HepG2 (cell line): ENCODE measurements around the gene ZMYM1. TPM values are rescaled to one million over a fixed set of nuclear protein-coding genes. Genes with fewer than 3 reads are reported as not detected.

ENCODE experiments used
- AGO1 ChIP-seq: fragments of 200-400 bp; formaldehyde crosslinking; IDR thresholded peaks from 2 replicates; pipeline ENCODE4 v1.6.1; 2017; ENCODE audit warnings: mild to moderate bottlenecking, low read depth, low read length, moderate library complexity; ENCODE audit not compliant: poor library complexity, severe bottlenecking
- CBFB ChIP-seq: sonication (generic); formaldehyde crosslinking; IDR thresholded peaks from 2 replicates; pipeline ENCODE4 v1.4.0; 2020; ENCODE audit warnings: missing genetic modification reagents
- ELF4 ChIP-seq: sonication (generic); formaldehyde crosslinking; IDR thresholded peaks from 2 replicates; pipeline ENCODE4 v1.5.0; 2020; ENCODE audit warnings: missing genetic modification reagents, mild to moderate bottlenecking, moderate library complexity, borderline replicate concordance
- ETV6 ChIP-seq: sonication (generic); formaldehyde crosslinking; conservative IDR thresholded peaks from 2 replicates; pipeline ENCODE4 v1.4.0; 2020; ENCODE audit warnings: missing genetic modification reagents
- JARID2 ChIP-seq: sonication (generic); formaldehyde crosslinking; IDR thresholded peaks from 2 replicates; pipeline ENCODE4 v1.8.1; 2023; ENCODE audit warnings: missing genetic modification reagents, inconsistent platforms; ENCODE audit not compliant: insufficient replicate concordance
- KMT2A ChIP-seq: sonication (generic); formaldehyde crosslinking; IDR thresholded peaks from 2 replicates; pipeline ENCODE4 v1.4.0; 2020; ENCODE audit warnings: missing genetic modification reagents
- PHF21A ChIP-seq: sonication (generic); formaldehyde crosslinking; IDR thresholded peaks from 2 replicates; pipeline ENCODE4 v1.5.0; 2020; ENCODE audit warnings: mild to moderate bottlenecking, missing genetic modification reagents
- RNF2 ChIP-seq: fragments of 450-650 bp; conservative IDR thresholded peaks from 2 replicates; pipeline ENCODE4 v1.6.1; 2016; ENCODE audit warnings: low read depth
- SOX5 ChIP-seq: IDR thresholded peaks from 2 replicates; pipeline ENCODE4 v1.6.1; 2016; ENCODE audit warnings: borderline replicate concordance
- THAP11 ChIP-seq: IDR thresholded peaks from 2 replicates; pipeline ENCODE4 v1.6.1; 2016; ENCODE audit warnings: missing biosample characterization, missing genetic modification reagents
- THYN1 ChIP-seq: sonication (generic); formaldehyde crosslinking; IDR thresholded peaks from 2 replicates; pipeline ENCODE4 v1.8.1; 2023; ENCODE audit warnings: low read depth, mild to moderate bottlenecking, moderate library complexity, missing genetic modification reagents, borderline replicate concordance
- TOE1 ChIP-seq: sonication (generic); formaldehyde crosslinking; IDR thresholded peaks from 2 replicates; pipeline ENCODE4 v1.4.0; 2020; ENCODE audit warnings: mild to moderate bottlenecking, missing genetic modification reagents
- XRCC5 ChIP-seq: fragments of 200-400 bp; formaldehyde crosslinking; optimal IDR thresholded peaks from 2 replicates; pipeline ENCODE3; 2017; ENCODE audit warnings: mild to moderate bottlenecking, low read length
- ZFP37 ChIP-seq: sonication (generic); formaldehyde crosslinking; IDR thresholded peaks from 2 replicates; pipeline ENCODE4 v1.4.0; 2020; ENCODE audit warnings: missing genetic modification reagents, borderline replicate concordance
- ZKSCAN8 ChIP-seq: IDR thresholded peaks from 2 replicates; pipeline ENCODE4 v1.6.1; 2016; ENCODE audit warnings: borderline replicate concordance, missing genetic modification reagents, missing compliant biosample characterization
- ZNF180 ChIP-seq: sonication (generic); formaldehyde crosslinking; IDR thresholded peaks from 2 replicates; pipeline ENCODE4 v1.4.0; 2020; ENCODE audit warnings: low read depth, missing genetic modification reagents, borderline replicate concordance
- ZNF30 ChIP-seq: sonication (generic); formaldehyde crosslinking; IDR thresholded peaks from 2 replicates; pipeline ENCODE4 v1.5.0; 2020; ENCODE audit warnings: mild to moderate bottlenecking, missing genetic modification reagents
- ZNF615 ChIP-seq: sonication (generic); formaldehyde crosslinking; IDR thresholded peaks from 2 replicates; pipeline ENCODE4 v1.5.0; 2020; ENCODE audit warnings: mild to moderate bottlenecking, missing genetic modification reagents, borderline replicate concordance
- ZNF660 ChIP-seq: sonication (generic); formaldehyde crosslinking; IDR thresholded peaks from 2 replicates; pipeline ENCODE4 v1.5.1; 2020; ENCODE audit warnings: mild to moderate bottlenecking, low read depth, missing genetic modification reagents, borderline replicate concordance
- polyA plus RNA-seq, 8 experiments: library from polyadenylated mRNA; depleted of rRNA in 3 of 8; stranded (reverse) in 7 of 8; unstranded in 1 of 8; fragments of >200 nt; fragmentation: Illumina TruSeq in 4 of 8; extraction: Trizol in 4 of 8; gene quantifications; 2 replicates each; pipeline versions ENCODE4 v1.2.1 to v1.2.3, GENCODE V29; 2011 to 2016; ENCODE audit warnings: low read depth in 4 of 8, missing spikeins in 1 of 8, mixed read lengths in 1 of 8; ENCODE audit not compliant: insufficient read depth in 1 of 8
- total RNA-seq, 5 experiments: library from RNA; depleted of rRNA; stranded (reverse); fragments of >200 nt; fragmentation: Illumina TruSeq; extraction: Trizol; gene quantifications; 2 replicates each; pipeline ENCODE4 v1.2.3, GENCODE V29; 2016; ENCODE audit warnings: low read depth in 1 of 5
- TF ChIP-seq, protein P1 (sequence below): IDR thresholded peaks from 2 replicates; pipeline ENCODE4 v1.6.1; 2016; ENCODE audit warnings: missing compliant biosample characterization, missing genetic modification reagents, borderline replicate concordance
- TF ChIP-seq, protein P2 (sequence below), 2 experiments: fragments of 450-650 bp in 1 of 2; sonication (generic) in 1 of 2; formaldehyde crosslinking; IDR thresholded peaks; 2 replicates each; pipeline versions ENCODE4 v1.5.0 to v1.8.0; 2020 to 2022; ENCODE audit warnings: mild to moderate bottlenecking in 1 of 2, missing genetic modification reagents in 1 of 2
- TF ChIP-seq, protein P3 (sequence below): sonication (generic); formaldehyde crosslinking; IDR thresholded peaks from 2 replicates; pipeline ENCODE4 v1.4.0; 2020; ENCODE audit warnings: missing genetic modification reagents, low read depth, mild to moderate bottlenecking, borderline replicate concordance
- TF ChIP-seq, protein P4 (sequence below): sonication (generic); formaldehyde crosslinking; IDR thresholded peaks from 2 replicates; pipeline ENCODE4 v1.4.0; 2020; ENCODE audit warnings: mild to moderate bottlenecking, low read depth, missing genetic modification reagents
- TF ChIP-seq, protein P5 (sequence below): IDR thresholded peaks from 2 replicates; pipeline ENCODE4 v1.6.1; 2016; ENCODE audit warnings: mild to moderate bottlenecking, missing biosample characterization, missing genetic modification reagents
- TF ChIP-seq, protein P6 (sequence below): sonication (generic); formaldehyde crosslinking; IDR thresholded peaks from 2 replicates; pipeline ENCODE4 v1.8.0; 2022; ENCODE audit warnings: missing genetic modification reagents, mild to moderate bottlenecking, borderline replicate concordance

The ZMYM1 gene
- total and polyA plus RNA-seq, 2 of the 13 experiments (the other 11 are each of a cell fraction or from before 2014, with no cell fraction given), result 10.0 to 16.2 TPM

DNA sequence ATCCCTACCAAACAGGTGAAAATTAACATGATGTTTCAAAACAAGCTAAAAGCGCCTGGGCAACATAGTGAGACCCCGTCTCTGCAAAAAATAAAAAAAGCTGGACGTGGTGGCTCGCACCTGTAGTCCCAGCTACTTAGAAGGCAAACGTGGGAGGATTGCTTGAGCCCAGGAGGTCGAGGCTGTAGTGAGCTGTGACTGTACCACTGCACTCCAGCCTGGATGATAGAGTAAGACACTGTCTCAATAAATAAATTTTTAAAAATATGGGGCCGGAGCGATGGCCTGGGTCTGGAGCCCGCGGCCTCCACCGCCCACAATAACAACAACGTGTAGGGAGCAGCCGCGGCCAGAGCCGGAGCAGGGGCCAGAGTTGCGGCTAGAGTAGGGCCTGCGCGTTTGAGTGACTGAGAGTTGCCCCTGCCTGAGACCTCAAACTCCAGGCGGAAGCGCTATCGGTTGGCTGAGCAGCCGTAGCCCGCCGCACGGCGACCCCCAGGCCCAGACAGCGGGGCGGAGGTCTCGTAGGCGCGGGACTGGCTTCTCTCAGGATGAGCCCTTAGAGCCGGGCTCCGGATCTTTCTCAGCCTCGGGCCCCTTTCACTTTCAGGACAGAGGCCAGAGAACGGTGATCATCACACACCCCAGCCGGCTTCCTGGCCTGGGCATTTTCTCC lies 41.4 kb downstream of the ZMYM1 start (continued):
- TF ChIP-seq XRCC5 (peak; percentile 27), THYN1 (CRISPR knock-in tag) (no peak), TOE1 (CRISPR knock-in tag) (no peak), KMT2A (no peak), PHF21A (CRISPR knock-in tag) (no peak), CBFB (no peak), ETV6 (CRISPR knock-in tag) (no peak), ZFP37 (CRISPR knock-in tag) (no peak), ZKSCAN8 (CRISPR knock-in tag) (no peak), ZNF30 (CRISPR knock-in tag) (no peak), AGO1 (no peak), ZNF660 (no peak), THAP11 (CRISPR knock-in tag) (no peak), RNF2 (no peak), SOX5 (no peak), ZNF180 (CRISPR knock-in tag) (no peak), ELF4 (CRISPR knock-in tag) (no peak), JARID2 (no peak), ZNF615 (CRISPR knock-in tag) (no peak)
- TF ChIP-seq, protein P1, sequence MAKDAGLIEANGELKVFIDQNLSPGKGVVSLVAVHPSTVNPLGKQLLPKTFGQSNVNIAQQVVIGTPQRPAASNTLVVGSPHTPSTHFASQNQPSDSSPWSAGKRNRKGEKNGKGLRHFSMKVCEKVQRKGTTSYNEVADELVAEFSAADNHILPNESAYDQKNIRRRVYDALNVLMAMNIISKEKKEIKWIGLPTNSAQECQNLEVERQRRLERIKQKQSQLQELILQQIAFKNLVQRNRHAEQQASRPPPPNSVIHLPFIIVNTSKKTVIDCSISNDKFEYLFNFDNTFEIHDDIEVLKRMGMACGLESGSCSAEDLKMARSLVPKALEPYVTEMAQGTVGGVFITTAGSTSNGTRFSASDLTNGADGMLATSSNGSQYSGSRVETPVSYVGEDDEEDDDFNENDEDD (CRISPR knock-in tag), result no peak
- TF ChIP-seq, protein P2, sequence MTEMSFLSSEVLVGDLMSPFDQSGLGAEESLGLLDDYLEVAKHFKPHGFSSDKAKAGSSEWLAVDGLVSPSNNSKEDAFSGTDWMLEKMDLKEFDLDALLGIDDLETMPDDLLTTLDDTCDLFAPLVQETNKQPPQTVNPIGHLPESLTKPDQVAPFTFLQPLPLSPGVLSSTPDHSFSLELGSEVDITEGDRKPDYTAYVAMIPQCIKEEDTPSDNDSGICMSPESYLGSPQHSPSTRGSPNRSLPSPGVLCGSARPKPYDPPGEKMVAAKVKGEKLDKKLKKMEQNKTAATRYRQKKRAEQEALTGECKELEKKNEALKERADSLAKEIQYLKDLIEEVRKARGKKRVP (CRISPR knock-in tag; IDR thresholded peaks at IDR 0.05), result no peak
- TF ChIP-seq, protein P3, sequence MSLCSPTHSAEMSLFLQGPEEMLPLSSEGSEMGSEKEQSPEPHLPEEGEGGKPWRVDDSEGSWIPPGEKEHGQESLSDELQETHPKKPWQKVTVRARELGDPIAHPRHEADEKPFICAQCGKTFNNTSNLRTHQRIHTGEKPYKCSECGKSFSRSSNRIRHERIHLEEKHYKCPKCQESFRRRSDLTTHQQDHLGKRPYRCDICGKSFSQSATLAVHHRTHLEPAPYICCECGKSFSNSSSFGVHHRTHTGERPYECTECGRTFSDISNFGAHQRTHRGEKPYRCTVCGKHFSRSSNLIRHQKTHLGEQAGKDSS (CRISPR knock-in tag), result 0 out of 2 replicates have a peak, but pooled peaks have one; percentile 45
- TF ChIP-seq, protein P4, sequence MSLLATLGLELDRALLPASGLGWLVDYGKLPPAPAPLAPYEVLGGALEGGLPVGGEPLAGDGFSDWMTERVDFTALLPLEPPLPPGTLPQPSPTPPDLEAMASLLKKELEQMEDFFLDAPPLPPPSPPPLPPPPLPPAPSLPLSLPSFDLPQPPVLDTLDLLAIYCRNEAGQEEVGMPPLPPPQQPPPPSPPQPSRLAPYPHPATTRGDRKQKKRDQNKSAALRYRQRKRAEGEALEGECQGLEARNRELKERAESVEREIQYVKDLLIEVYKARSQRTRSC, result no peak
- TF ChIP-seq, protein P5, sequence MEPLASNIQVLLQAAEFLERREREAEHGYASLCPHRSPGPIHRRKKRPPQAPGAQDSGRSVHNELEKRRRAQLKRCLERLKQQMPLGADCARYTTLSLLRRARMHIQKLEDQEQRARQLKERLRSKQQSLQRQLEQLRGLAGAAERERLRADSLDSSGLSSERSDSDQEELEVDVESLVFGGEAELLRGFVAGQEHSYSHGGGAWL (CRISPR knock-in tag), result no peak
- TF ChIP-seq, protein P6, sequence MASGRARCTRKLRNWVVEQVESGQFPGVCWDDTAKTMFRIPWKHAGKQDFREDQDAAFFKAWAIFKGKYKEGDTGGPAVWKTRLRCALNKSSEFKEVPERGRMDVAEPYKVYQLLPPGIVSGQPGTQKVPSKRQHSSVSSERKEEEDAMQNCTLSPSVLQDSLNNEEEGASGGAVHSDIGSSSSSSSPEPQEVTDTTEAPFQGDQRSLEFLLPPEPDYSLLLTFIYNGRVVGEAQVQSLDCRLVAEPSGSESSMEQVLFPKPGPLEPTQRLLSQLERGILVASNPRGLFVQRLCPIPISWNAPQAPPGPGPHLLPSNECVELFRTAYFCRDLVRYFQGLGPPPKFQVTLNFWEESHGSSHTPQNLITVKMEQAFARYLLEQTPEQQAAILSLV (CRISPR knock-in tag), result no peak
